Fibroblast of villous mesenchyme (primary cell): ENCODE measurements around the gene ATP6V0D1. TPM values are rescaled to one million over a fixed set of nuclear protein-coding genes. Genes with fewer than 3 reads are reported as not detected.
"Not testable (repeated sequence)": the region's sequence is repeated elsewhere in the genome, so short reads cannot be mapped to it uniquely, and the experiment has no call there.

Experiments used
- DNase-seq: peaks from one replicate; pipeline ENCODE4 v3.0.0-alpha.2; 2010; ENCODE audit warnings: low read depth
- H3K4me3 ChIP-seq: 2 replicates; pipeline ENCODE4 v1.5.1; 2011; ENCODE audit warnings: low read depth, mild to moderate bottlenecking, low read length
- CTCF ChIP-seq: IDR thresholded peaks from 2 replicates; pipeline ENCODE4 v1.5.1; 2012; ENCODE audit warnings: low read depth, mild to moderate bottlenecking, low read length; ENCODE audit not compliant: insufficient read depth
- total RNA-seq: library from RNA; depleted of rRNA; stranded (reverse); fragments of >200 nt; gene quantifications from 2 replicates; pipeline ENCODE4 v1.2.3, GENCODE V29; 2012

The ATP6V0D1 gene
- total RNA-seq, 1 donor: 122 TPM

- no peak for TF ChIP-seq CTCF
- no peak for DNase-seq
- no peak overlapping the region for H3K4me3 ChIP-seq
Observed at GRCh38 chr16:67499106-67499505, 18.1 kb upstream of the ATP6V0D1 start.

- H3K4me3 ChIP-seq: no peak overlapping the region
- DNase-seq: no peak
- TF ChIP-seq CTCF: no peak
Observed at GRCh38 chr16:67490335-67491096, 9.6 kb upstream of the ATP6V0D1 start.

GRCh38 chr16:67489401-67490083, 8.6 kb upstream of the ATP6V0D1 start:
- peak; percentile 71 for DNase-seq
- TF ChIP-seq CTCF: no peak
- no peak overlapping the region for H3K4me3 ChIP-seq

GRCh38 chr16:67487561-67487960, 6.6 kb upstream of the ATP6V0D1 start:
- not testable (repeated sequence) for DNase-seq, H3K4me3 ChIP-seq

- no peak for TF ChIP-seq CTCF
- no peak for DNase-seq
- no peak overlapping the region for H3K4me3 ChIP-seq
Observed at GRCh38 chr16:67486805-67487204, 5.8 kb upstream of the ATP6V0D1 start.

GRCh38 chr16:67483731-67484525, 3.0 kb upstream of the ATP6V0D1 start:
- no peak for DNase-seq
- no peak for TF ChIP-seq CTCF
- no peak overlapping the region for H3K4me3 ChIP-seq

GRCh38 chr16:67483150-67483549, 2.2 kb upstream of the ATP6V0D1 start, which contains the start of gene AGRP:
TSS of gene AGRP (minus strand) at chr16:67483547. CDS start at chr16:67483398, 149 bp downstream.
- DNase-seq: no peak
- H3K4me3 ChIP-seq: no peak within 1 kb of the TSS
- no peak for TF ChIP-seq CTCF
